SIG-M5 treated with dmso at 0.1 percent for 504 hours (cell line): ENCODE measurements around the gene NARS2.

Experiments used
- DNase-seq: peaks from one replicate; lab custom pipeline; 2025; ENCODE audit not compliant: unreplicated experiment; lab: John Stamatoyannopoulos, UW

Gene NARS2

DNA sequence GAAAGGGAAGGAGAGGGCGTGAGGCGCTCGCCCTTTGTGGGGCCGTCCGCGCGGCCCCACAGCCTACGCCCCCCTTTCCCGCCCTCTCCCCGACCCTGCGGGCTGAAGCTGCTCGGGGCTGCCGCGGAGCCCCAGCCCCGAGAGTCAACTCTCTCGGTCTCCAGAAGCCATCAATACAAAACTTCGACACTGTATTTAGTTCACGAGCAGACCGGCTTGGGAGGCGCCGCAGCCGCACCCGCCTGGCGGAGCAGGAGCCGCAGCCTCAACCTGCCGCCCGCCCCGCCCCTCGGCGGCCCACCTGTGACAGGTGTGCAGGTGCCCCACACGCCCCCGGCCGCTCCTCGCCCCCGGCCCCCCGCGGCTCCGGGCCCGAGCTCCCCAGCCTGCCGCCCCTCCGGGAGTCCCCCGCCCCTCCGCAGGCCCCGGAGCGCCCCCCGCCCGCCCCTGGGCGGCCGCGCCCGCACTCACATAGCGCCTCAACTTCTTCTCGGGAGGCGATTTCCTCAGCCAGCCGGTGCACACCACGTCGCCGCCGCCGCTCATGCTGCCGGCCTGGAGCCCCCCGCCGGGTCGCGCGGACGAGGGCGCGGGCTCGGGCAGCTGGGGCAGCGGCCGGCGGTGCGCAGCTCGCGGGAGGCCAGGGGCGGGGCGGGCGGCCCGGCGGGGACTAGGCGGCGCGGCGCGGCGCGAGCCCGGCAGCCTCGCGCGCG is 157.3 kb downstream of the NARS2 start, which contains the start of gene GAB2:
Gene GAB2, minus strand, starts transcription at position 646 of the 713 bp plus-strand sequence. Its CDS starts 100 bp downstream, at position 546.
- no peak for DNase-seq

DNA sequence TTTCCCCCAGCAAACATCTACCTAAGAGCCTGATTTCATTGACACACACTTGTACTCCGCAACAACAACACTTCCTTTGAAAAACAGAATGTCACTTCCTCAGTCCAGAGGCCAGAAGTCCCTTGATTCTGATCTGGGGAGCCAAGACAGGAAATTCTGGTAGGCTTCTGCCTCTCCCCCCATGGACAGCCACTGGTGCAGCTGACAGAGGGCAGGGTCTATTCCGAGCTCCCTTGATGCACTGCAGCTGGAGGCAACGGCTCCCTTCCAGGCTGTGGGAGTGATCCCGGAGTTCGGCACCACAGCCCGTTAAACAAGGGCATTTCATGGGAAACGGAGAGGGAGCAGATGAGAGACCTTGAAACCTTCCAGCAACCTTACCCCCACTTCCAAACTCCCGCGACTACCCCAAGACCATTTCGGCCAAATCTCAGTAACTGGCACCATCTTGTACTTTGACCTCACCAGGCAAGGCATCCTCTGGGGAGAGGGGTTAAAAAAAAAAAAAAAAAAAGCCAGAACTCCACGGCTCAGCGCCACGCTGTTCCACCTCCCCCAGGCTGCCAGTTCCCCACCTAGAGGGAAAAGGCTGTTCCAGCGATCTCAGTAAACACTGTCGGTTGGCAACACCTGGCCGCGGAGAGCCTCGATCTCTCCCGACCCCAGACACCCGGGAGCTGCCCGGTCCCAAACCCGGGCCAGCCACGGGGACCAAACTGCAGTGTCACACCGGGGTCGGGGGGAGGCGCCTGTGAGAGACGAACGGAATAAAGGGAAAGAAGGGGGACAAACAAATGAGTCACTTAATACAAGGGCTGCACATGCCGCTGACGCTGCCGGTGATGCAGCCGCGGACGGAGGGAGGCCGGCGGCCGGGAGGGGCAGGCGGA is 158.1 kb downstream of the NARS2 start:
- DNase-seq = peak; percentile 83

GRCh38 chr11:78415338-78415737 is 159.3 kb downstream of the NARS2 start:
- no peak for DNase-seq

GRCh38 chr11:78414321-78415051 is 160.2 kb downstream of the NARS2 start:
- peak; percentile 43 for DNase-seq

DNA sequence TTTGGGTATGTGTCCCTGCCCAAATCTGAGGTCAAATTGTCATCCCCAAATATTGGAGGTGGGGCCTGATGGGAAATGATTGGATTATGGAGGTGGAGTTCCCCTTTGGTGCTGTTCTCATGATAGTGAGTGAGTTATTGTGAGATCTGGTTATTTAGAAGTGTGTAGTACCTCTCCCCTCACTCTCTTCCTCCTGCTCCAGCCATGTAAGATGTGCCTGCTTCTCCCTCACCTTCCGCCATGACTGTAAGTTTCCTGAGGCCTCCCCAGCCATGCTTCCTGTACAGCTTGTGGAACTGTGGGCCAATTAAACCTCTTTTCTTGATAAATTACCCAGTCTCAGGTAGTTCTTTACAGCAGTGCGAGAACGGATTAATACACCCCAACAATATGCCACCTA is 166.0 kb downstream of the NARS2 start:
- DNase-seq = no peak

- no peak for DNase-seq
These were observed 168.0 kb downstream of the NARS2 start for GRCh38 chr11:78406568-78407196.

GRCh38 chr11:78405805-78406204 is 168.9 kb downstream of the NARS2 start:
- no peak for DNase-seq

- no peak for DNase-seq
These were observed 170.9 kb downstream of the NARS2 start for GRCh38 chr11:78403781-78404180.

DNA sequence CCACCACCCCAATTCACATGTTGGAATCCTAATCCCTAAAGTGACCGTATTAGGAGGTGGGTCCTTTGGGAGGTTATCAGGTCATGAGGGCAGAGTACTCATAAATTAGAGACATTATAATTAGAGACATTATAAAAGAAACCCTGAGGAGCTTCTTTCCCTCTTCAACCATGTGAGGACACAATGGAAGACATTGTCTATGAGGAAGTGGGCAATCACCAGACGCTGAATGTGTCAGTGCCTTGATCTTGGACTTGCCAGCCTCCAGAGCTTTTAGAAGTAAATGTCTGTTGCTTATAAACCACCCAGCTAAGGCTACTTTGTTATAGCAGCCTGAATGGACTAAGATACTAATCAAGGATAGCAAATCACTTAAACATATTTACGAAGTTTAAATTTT is 171.8 kb downstream of the NARS2 start:
- DNase-seq = no peak

GRCh38 chr11:78400702-78401101 is 174.0 kb downstream of the NARS2 start:
- no peak for DNase-seq

DNA sequence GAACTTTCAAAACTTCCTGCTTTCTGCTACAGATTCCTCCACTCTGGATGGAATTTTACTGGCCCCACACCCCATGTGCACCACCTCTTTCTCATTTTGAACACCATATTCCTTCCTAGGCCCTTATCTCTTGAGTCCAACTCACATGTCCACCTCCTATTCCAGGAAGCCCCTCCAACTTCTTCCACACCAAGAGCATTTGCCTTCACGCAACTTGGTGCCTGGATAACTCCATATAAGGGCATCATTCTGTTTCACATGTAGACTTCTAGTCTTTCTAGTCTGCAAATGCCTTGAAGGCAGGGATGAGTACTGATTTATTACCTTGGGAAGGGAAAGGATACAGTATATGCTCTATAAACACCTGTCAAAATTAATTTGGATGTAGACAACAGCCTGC is 174.5 kb downstream of the NARS2 start:
- DNase-seq = no peak

DNA sequence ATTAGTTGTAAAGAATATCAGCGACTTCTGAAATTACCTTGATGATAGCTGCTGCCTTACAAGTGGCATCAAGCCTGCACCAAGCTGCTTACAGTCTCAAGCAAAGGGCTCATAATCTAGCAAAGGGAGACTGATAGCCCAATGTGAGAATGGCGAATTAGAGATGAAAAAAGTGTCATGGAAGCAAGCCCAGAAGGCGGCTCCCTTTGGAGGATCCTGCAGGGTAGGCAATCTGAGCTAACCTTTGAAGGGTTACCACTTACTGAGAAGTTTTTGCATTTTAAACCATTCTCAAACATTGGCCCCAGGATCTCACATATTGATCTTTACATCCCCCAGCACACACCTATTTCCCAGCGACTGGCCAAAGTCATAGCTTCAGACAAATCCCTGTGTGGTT is 175.5 kb downstream of the NARS2 start:
- no peak for DNase-seq

- no peak for DNase-seq
These were observed 175.9 kb downstream of the NARS2 start for GRCh38 chr11:78398715-78399114.

DNA sequence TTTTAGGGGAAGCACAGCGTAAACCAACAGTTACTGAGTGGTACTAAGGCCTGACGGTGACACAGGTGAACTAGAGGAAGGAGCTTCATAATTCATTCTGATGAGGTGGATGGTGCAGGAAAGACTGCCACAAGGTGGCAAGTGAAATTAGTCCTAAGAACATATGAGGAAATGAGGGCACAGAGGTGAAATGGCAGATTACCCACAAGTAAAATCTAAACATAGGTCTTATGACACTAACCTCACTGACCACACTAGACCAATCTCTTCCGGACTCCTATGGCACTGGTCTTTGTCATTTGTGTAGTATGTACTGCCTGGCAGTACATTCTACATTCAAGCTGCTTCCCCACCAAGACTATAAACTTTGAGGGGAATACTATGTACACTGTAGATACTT is 177.3 kb downstream of the NARS2 start:
- no peak for DNase-seq

- DNase-seq = no peak
These were observed 179.1 kb downstream of the NARS2 start for GRCh38 chr11:78395597-78395996.

DNA sequence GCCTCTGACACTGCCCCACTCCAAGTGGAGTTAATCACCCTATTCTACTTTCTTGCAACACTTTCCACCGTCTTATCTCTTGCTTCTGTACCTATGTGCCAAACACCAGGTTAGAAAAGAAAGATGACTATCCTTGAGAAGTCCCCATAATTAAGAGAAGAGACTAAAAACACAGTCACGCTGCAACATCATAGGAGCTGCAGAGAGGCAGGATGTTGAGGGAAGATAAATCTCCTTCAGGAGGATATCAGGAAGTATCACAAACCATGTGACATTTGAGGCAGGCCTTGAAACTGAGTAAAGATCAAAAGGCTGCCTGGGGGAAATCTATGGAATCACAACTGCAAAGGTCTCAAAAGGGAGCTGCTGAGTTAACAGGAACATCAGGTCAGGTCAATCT is 181.8 kb downstream of the NARS2 start:
- DNase-seq = no peak

DNA sequence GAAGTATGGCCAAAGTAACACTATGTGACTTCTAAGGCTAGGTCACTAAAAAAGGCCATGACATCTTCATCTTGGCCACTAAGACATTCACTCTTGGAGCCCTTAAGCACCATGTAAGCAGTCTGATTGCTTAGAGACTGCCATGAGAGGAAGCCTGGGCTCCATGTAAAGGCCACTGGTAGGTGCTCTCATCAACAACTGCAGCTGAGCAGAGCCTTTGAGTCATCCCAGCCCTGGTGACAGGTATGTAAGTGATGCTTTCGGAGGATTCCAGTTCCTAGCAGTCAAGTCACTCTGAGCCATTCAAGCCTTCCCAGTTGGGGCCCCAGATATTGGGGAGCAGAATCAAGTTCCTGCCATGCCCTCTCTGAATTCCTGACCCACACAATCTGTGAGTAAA is 183.2 kb downstream of the NARS2 start:
- no peak for DNase-seq

DNA sequence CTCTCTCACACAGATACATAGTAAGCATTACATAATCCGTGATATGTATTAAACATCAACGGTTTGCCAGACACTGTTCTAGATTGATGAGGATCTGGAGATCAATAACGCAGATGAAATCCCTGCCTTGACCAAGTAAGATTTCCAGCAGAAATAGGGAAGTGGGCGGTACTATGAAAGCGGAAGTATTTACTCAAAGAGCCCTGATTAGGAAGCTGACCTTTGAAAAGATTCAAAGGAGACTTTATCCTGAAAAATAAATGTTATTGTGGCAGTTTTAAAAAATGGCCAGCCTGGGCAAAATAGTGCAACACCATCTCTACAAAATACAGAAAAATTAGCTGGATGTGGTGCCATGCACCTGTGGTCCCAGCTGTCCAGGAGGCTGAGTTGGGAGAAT is 183.9 kb downstream of the NARS2 start:
- DNase-seq = peak; percentile 35

- DNase-seq = no peak
These were observed 188.3 kb downstream of the NARS2 start for GRCh38 chr11:78386215-78386941.
